GM18526 (cell line): ENCODE data around the gene ZNF619.

Source experiments
- POLR2A ChIP-seq: IDR thresholded peaks from 3 replicates; pipeline ENCODE4 v1.6.1; 2011; ENCODE audit not compliant: insufficient read length; ENCODE audit errors: extremely low read depth

Gene ZNF619

DNA sequence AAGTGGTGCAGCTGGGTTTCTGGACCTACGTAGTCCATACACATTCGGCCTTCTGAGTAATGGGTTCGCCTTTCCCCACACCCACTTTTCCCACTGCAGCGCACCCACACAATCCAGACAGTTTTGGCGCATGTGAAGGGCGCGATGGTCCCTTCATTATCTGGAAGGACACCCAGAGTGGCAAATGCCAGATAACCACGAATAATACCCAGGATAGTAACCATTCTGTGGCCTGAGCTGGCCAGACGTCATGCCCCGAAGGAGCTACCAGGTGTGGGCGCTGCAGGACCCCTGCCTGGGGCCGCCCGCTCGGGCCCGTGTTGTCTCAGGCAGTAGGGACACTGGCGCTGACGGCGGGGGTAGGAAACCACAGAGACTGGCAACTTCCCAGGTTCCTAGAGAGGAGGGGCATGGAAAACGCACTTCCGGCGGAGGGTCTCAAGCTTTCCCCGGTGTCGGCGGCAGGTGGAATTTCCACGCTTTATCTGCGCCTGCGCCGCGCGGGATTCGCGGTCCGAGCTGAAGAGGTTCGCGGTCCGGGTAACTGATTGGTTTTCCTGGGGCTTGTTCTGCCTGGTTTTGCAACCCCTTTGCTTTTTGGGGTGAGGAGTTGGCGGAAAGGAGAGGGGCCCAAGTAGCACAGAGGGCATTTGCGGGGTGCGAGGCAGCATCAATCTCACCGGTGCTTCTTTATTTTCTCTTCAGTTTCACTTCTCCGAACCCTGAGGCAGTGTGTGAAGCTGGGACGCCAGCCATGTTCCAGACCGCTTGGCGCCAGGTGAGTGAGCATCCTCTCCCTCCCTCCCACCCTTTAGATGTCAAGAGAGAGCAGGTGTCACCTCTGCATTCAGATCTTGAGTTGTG, 28.9 kb downstream of the ZNF619 start, which contains the start of gene ZNF620:
Gene ZNF620 (plus strand): TSS at position 441 of the 864 bp plus-strand sequence. CDS start 314 bp downstream, at position 755.
- TF ChIP-seq POLR2A, result no peak

DNA sequence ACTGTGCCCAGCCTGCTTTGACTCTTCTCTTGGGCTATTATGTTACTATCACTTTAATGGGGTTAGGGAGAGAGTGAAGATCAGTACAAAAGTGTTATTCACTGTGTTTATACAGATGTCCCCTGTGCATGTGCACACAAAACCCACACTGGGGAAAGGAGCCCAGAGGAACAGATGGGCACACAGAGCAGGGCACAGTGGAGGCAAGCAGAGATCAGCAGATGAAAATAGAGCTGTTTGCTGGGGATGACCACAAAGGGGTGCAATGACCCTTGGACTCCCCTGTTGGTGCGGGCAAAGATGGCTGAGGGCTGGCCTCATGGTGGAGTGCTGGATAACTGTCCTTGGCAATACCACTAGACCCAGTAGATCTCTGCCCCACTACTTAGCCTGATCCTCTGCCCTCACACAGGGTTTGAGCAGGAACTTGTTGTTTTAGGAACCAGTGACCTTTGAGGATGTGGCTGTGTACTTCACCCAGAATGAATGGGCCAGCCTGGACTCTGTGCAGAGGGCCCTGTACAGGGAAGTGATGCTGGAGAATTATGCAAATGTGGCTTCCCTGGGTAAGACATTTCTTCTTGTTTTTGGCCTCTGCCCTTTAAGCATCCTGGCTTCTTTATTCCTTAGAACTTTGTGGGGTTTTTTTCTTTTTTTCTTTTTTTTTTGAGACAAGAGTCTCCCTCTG, 34.3 kb downstream of the ZNF619 start:
- TF ChIP-seq POLR2A, result no peak

DNA sequence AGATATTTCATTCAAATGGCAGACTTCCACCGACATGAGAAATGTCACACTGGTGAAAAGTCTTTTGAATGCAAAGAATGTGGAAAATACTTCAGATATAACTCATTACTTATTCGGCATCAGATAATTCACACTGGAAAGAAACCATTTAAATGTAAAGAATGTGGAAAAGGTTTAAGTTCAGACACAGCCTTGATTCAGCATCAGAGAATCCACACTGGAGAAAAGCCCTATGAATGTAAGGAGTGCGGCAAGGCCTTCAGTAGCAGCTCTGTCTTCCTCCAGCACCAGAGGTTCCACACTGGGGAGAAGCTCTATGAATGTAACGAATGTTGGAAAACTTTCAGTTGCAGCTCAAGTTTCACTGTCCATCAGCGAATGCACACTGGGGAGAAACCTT, 39.3 kb downstream of the ZNF619 start:
- TF ChIP-seq POLR2A, result no peak

DNA sequence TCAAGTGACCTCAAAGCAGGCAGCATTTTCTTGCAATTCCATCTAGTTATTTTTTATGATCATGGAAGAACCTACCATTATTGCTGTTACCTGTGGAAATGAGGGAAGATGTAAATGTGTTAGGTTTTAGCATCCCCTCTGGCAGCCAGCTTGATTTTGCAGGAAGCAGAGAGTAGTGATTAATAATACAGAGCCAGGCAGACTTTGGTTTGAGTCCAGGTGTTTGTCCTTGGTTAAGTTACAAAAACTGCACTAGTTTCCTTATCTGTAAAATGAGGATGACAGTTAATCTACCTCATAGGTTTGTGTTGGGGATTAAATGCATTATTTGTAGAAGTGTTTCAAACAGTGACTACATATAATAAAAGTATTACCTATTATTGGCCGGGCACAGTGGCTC, 41.1 kb downstream of the ZNF619 start:
- no peak for TF ChIP-seq POLR2A

DNA sequence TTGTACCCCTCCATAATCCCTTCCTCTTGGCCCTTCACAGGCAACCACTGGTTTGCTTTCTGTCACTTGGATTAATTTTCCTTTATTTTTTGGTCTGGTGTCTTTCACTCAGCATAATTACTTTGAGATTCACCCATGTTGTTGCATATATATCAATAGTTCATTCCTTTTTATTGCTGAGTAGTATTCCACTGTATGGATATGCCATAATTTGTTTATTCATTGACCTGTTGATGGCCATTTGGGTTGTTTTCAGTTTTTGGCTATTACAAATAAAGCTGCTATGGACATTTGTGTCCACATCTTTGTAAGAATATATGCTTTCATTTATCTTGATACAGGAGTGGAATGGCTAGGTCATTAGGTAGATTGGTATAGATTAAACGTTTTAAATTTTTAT, 41.9 kb downstream of the ZNF619 start:
- TF ChIP-seq POLR2A, result no peak

DNA sequence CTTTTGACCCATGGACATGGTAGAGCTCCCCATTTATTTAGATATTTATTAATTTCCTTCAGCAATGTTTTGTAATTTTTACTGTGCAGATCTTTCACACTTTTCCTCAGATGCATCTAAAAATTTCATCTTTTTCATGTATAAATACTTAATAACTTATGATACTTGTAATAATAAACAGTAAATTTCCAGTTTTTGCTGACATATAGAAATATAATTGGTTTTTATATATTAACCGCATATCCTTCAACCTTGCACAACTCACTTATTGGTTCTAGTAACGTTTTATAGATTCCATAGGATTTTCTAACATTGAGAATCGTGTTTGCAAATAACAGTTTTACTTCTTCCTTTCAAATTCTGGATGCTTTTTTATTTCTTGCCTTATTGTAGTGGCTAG, 44.3 kb downstream of the ZNF619 start:
- no peak for TF ChIP-seq POLR2A

DNA sequence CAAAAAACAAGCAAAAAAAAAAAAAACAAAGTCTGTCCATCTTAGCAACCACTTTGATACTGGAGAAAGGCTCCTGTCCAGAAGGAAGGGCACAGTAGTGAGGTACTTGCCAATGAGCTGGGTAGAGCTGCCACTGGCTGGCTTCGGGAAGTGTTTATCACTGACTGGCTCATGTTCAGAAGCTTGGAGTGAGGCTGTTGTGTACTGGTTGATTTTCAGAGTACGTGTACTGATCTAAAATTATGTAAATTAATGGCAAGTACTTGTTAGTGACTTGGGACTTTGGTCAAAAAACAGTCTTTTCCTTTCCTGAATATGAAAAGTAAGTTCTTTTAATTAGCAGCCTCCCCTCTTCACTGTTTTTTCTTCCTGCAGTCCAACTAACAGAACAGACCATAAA, 46.9 kb downstream of the ZNF619 start:
- no peak for TF ChIP-seq POLR2A

DNA sequence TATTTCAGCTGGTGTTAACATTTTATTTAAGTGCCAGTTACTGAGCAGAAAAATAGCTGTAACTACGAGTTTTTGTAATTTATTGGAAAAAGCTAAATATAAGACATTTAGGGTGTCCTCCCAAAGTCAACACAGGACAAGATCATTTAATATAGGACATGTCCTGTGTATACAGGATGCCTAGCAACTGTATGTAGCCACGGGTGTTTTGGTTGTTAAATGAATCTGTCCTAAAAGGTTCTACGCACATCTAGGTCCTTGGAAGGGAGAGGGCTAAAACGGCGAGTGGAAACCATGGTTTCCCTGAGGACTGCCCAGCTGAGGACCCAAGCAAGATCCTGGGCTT, 47.3 kb downstream of the ZNF619 start:
- TF ChIP-seq POLR2A, result no peak

DNA sequence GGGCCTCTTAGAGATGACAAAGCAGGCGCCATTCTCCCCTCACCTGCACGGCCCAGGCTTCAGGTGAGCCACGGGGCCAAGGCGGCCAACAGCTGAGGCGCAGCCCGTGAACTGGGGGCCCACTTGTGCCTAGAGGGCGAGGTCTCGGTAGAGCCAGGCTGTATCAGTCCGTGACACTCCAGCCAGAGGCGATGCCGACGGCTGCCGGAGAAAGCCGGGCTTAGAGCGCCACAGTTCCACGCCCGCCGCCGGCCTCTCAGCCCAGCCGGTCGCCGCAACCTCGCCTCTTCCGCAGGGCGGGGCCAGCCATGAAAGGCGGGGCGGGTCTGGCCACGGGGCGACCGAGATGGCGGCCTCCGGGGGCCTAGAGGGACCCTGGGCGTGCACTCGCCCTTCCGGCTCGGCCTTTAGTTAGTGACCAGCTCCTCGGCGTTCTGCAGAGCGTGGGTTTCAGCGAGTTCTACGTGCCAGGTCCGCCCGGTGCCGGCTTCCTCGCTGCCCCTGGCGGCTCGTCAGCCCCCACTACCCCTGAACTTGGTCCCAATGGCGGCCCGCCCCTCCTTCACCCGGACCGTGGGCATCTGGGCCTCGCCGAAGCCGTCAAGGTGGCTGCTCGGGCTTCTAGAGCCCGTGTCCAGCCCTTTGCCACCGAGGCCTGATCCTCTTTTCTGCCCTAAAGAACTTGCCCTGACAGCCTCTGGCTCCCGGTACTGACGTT, 47.8 kb downstream of the ZNF619 start, which contains the start of gene ZNF621:
Gene ZNF621 (plus strand): TSS at position 393 of the 718 bp plus-strand sequence. CDS start 881 bp downstream, outside the sequence.
- peak; percentile 94 for TF ChIP-seq POLR2A

DNA sequence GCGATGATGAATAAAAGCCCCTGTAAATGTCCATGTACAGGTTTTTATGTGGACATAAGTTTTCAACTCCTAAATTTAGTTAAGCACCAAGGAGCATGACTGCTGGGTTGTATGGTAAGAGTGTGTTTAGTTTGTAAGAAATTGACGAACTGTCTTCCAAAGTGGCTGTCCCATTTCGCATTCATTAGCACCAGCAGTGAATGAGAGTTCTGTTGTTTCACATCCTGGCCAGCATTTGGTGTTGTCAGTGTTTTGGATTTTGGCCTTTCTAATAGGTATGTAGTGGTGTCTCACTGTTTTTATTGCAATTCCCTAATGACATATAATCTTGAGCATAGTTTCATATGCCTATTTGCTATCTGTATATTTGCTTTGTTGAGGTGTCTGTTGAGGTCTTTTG, 51.5 kb downstream of the ZNF619 start:
- no peak for TF ChIP-seq POLR2A

DNA sequence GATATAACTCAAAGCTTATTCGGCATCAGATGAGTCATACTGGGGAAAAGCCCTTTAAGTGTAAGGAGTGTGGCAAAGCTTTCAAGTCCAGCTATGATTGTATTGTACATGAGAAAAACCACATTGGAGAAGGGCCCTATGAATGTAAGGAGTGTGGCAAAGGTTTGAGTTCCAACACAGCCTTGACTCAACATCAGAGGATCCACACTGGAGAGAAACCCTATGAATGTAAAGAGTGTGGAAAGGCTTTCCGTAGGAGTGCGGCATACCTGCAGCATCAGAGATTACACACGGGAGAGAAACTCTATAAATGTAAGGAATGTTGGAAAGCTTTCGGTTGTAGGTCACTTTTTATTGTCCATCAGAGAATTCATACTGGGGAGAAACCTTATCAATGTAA, 55.3 kb downstream of the ZNF619 start:
- no peak for TF ChIP-seq POLR2A

DNA sequence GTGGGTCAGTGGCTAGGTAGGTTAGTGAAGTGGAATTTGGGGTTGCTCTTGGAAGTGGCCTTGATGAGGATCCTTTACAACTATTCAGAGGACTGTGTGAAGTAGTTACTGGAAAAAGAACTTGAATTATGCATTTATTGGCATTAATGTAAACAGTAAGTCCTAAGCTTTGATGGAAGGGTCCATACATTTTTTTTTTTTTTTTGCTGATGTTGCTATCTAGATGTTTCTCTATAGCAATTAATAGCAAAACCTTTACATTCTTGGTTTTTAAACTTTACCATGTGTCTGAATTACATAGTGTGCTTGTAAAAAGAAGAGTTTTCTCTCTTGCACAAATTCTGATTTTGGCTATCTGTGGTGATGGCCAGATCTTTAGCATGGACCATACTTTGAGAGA, 57.4 kb downstream of the ZNF619 start:
- TF ChIP-seq POLR2A, result no peak
